Fibroblast of skin of abdomen (primary cell): ENCODE data around the gene KRTAP10-9.
"Not testable (repeated sequence)": the region's sequence is repeated elsewhere in the genome, so short reads cannot be mapped to it uniquely, and the experiment has no call there.

Source experiments
- DNase-seq: peaks from one replicate; pipeline ENCODE4 v3.0.0-alpha.2; 2013

The KRTAP10-9 gene

DNA sequence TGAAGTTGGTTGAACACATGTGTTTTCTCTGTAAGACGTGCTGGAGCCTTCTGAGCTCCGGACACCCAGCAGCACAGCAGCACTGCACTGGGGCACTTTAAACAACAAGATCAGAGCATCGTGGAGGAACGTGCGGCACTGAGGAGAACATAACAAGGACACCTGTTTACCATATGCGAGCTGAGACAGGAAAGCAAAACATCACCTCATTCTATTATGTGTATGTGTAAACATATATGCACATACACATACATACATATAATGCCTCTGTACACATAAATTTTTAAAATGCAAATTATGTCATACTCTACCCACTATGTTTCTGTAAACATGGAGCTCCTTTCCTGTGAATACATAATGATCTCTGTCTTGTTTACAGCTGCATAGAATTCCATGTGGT, 31.4 kb upstream of the KRTAP10-9 start:
- DNase-seq: no peak

GRCh38 chr21:44596068-44596725, 30.7 kb upstream of the KRTAP10-9 start:
- DNase-seq: no peak

DNA sequence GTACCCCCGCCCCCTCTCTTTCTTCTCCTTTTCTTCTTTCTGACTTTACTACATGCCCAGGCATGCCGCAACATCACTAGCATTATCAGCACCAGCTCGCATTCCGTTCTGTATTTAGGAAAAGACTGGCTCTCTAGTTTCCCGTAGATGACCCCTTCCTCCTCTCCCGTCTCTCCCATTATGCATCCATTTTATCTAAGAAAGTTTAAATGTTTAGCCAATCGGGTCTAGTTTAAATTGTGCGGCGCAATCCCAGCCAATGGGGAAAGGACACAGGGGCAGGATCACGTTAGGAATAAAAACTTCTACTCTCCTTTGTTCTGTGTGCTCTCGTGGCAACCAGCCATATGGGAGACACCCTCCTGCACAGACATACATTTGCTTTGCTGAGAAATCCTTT, 28.8 kb upstream of the KRTAP10-9 start:
- no peak for DNase-seq

GRCh38 chr21:44599264-44600029, 27.4 kb upstream of the KRTAP10-9 start:
- no peak for DNase-seq

GRCh38 chr21:44600118-44600978, 26.5 kb upstream of the KRTAP10-9 start, which contains the start of gene KRTAP10-7:
TSS of gene KRTAP10-7 (plus strand) at chr21:44600597. CDS start at chr21:44600622, 25 bp downstream.
- not testable (repeated sequence) for DNase-seq

DNA sequence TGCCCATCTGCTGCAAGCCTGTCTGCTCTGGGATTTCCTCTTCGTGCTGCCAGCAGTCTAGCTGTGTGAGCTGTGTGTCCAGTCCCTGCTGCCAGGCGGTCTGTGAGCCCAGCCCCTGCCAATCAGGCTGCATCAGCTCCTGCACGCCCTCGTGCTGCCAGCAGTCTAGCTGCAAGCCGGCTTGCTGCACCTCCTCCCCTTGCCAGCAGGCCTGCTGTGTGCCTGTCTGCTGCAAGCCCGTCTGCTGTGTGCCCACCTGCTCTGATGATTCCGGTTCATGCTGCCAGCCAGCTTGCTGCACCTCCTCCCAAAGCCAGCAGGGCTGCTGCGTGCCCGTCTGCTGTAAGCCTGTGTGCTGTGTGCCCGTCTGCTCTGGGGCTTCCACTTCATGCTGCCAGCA, 25.8 kb upstream of the KRTAP10-9 start:
- DNase-seq: not testable (repeated sequence)

- no peak for DNase-seq
These were observed 25.1 kb upstream of the KRTAP10-9 start for GRCh38 chr21:44601596-44602462.

DNA sequence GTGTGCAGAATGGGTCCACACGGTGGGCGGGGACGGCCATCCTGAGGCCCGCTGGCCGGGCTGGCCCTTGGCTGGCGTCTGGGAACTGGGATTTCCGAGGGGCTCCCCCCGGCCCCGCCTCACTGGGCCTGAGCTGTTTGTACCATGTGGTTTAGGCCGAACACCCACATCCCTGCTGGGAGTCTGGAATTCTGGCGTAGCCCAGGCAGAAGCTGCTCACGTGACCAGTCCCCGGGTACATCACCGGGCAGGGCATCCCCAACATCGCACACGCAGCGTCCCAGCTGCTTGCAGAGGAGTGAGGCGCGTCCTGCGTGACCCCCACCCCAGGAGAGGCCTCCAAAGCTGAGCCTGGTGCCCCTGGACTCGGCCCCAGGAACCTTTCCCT, 24.4 kb upstream of the KRTAP10-9 start:
- no peak for DNase-seq

- DNase-seq: no peak
These were observed 23.6 kb upstream of the KRTAP10-9 start for GRCh38 chr21:44603109-44603875.

DNA sequence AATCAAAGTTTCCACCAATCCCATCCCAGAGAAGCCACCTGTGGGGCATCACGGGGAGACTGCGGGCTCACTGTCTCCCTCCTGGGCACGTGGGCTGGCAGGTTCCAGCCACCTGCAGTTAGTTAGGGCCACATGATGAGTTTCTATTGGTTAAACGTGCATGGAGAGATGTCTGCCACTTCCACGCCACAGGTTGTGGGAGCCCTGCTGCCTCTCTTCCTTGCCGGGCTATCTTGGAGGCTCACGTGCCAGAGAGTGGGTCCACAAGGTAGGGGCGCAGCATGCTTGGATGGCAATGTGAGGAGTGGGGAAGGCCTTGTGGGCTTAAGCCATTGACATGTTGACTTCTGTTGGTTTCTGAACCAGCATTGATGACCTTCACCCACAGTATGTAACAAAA, 23.0 kb upstream of the KRTAP10-9 start:
- DNase-seq: no peak

- DNase-seq: no peak
These were observed 20.4 kb upstream of the KRTAP10-9 start for GRCh38 chr21:44606495-44606894.

GRCh38 chr21:44609193-44609592, 17.7 kb upstream of the KRTAP10-9 start:
- DNase-seq: no peak

DNA sequence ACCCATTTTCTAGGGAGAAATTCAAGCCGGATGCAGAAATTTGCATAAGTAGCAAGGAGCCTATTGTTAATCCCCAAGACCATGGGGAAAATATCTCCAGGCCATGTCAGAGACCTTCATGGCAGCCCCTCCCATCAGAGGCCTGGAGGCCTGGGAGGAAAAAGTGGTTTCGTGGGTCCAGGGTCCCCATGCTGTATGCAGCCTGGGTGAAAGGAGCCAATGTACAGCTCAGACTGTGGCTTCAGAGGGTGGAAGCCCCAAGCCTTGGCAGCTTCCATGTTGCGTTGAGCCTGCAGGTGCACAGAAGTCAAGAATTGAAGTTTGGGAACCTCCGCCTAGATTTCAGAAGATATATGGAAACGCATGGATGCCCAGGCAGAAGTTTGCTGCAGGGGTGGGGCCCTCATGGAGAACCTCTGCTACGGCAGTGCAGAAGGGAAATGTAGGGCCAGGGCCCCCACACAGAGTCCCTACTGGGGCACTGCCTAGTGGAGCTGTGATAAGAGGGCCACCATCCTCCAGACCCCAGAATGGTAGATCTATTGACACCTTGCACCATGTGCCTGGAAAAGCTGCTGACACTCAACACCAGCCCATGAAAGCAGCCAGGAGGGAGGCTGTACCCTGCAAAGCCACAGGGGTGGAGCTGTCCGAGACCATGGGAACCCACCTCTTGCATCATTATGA, 16.6 kb upstream of the KRTAP10-9 start:
- DNase-seq: not testable (repeated sequence)

GRCh38 chr21:44611551-44611950, 15.3 kb upstream of the KRTAP10-9 start:
- no peak for DNase-seq

DNA sequence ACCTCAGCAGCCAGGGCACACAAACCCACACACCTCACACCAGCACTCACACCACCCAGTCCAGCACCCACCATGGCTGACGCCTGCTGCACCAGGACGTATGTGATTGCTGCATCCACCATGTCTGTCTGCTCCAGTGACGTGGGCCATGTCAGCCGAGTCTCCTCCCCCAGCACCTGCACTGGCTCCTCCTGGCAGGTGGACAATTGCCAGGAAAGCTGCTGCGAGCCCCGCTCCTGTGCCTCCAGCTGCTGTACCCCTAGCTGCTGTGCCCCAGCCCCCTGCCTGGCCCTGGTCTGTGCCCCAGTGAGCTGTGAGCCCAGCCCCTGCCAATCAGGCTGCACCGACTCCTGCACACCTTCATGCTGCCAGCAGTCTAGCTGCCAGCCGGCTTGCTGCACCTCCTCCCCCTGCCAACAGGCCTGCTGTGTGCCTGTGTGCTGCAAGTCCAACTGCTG, 14.8 kb upstream of the KRTAP10-9 start, which contains the start of gene KRTAP10-8:
KRTAP10-8 (plus strand) TSS at position 51 of the 458 bp plus-strand sequence; CDS start at position 73, 22 bp downstream.
- DNase-seq: no peak

DNA sequence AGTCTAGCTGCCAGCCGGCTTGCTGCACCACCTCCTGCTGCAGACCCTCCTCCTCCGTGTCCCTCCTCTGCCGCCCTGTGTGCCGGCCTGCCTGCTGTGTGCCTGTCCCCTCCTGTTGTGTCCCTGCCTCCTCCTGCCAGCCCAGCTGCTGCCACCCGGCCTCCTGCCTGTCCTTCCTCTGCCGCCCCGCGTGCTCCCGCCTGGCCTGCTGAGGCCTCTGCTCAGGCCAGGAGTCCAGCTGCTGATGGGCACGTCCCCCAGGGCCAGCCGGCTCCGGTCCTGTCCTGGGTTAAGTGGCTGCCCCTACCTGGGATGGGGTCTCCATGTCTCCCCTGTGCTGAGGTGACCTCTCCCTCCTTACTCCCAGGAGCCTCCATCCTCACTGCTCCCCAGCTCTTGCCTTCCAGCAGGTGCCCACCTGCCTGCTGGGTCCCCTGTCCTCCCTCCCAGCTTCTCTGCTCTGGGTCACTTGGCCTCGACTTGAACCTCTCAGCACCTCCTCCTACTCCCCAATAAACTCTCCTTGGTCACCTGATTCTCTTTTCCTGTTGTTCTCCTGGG, 14.1 kb upstream of the KRTAP10-9 start:
- no peak for DNase-seq

GRCh38 chr21:44613386-44614155, 13.3 kb upstream of the KRTAP10-9 start:
- DNase-seq: no peak

GRCh38 chr21:44614161-44614631, 12.7 kb upstream of the KRTAP10-9 start:
- DNase-seq: no peak

DNA sequence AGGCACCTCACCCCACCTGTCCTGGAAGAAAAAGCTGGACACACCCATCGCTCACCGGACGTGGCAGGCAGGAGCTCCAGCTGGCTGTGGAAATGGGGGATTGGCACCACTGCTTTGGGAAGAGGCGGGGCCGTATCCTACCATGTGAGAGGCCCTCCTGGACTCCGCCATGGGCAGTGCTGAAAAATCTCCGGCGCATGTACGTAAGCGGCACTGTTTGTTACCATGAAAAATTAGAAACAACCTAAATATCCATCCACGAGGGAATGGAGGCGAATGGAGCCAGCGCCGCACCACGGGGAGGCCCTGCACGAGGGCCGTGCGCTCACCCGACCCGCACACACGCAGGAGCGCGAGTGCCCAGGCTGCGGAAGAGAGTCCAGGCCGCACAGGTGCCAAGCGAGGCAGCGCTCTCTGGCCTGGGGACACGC, 11.9 kb upstream of the KRTAP10-9 start:
- DNase-seq: no peak
